H9 (cell line): ENCODE measurements around the gene HK2. TPM values are rescaled to one million over a fixed set of nuclear protein-coding genes. Genes with fewer than 3 reads are reported as not detected.

Source experiments
- DNase-seq: peaks from one replicate; pipeline ENCODE4 v3.0.0-alpha.2; 2017
- H2AFZ ChIP-seq: one replicate; pipeline ENCODE4 v1.6.1; 2013; ENCODE audit warnings: mild to moderate bottlenecking, low read length, control low read depth, moderate library complexity
- H2AK5ac ChIP-seq: 2 replicates; pipeline ENCODE4 v1.6.1; 2013; ENCODE audit warnings: low read length, control low read depth, mixed read lengths; ENCODE audit not compliant: insufficient read length
- H2BK120ac ChIP-seq: one replicate; pipeline ENCODE4 v1.6.1; 2013; ENCODE audit warnings: low read depth, mild to moderate bottlenecking, low read length, control low read depth, inconsistent platforms; ENCODE audit not compliant: poor library complexity, severe bottlenecking
- H2BK12ac ChIP-seq: 2 replicates; pipeline ENCODE4 v1.6.1; 2013; ENCODE audit warnings: low read length, control low read depth, mixed read lengths, low read depth; ENCODE audit not compliant: insufficient read length
- H2BK15ac ChIP-seq: 2 replicates; pipeline ENCODE4 v1.6.1; 2013; ENCODE audit warnings: low read depth, low read length, control low read depth
- H2BK20ac ChIP-seq: one replicate; pipeline ENCODE4 v1.6.1; 2013; ENCODE audit warnings: low read depth, mild to moderate bottlenecking, low read length, control low read depth, inconsistent platforms; ENCODE audit not compliant: poor library complexity, severe bottlenecking
- H2BK5ac ChIP-seq: 2 replicates; pipeline ENCODE4 v1.6.1; 2013; ENCODE audit warnings: low read length, control low read depth, mixed read lengths; ENCODE audit not compliant: insufficient read length
- H3K14ac ChIP-seq: 2 replicates; pipeline ENCODE4 v1.6.1; 2013; ENCODE audit warnings: low read length, control low read depth; ENCODE audit not compliant: insufficient read depth
- H3K18ac ChIP-seq: 2 replicates; pipeline ENCODE4 v1.6.1; 2013; ENCODE audit warnings: low read depth, mild to moderate bottlenecking, mixed read lengths, low read length, control low read depth; ENCODE audit not compliant: insufficient read length
- H3K23ac ChIP-seq: 2 replicates; pipeline ENCODE4 v1.6.1; 2013; ENCODE audit warnings: low read length, control low read depth, mixed read lengths, low read depth; ENCODE audit not compliant: insufficient read length
- H3K23me2 ChIP-seq: 2 replicates; pipeline ENCODE4 v1.6.1; 2013; ENCODE audit warnings: low read depth, mild to moderate bottlenecking, mixed read lengths, low read length, control low read depth; ENCODE audit not compliant: insufficient read length, poor library complexity, severe bottlenecking
- H3K27ac ChIP-seq: 2 replicates; pipeline ENCODE4 v1.5.1; 2013; ENCODE audit warnings: low read length, control low read depth, mixed read lengths, low read depth; ENCODE audit not compliant: insufficient read length
- H3K27me3 ChIP-seq: 2 replicates; pipeline ENCODE4 v1.6.1; 2013; ENCODE audit warnings: low read length, control low read depth, inconsistent platforms; ENCODE audit not compliant: insufficient read depth
- H3K4ac ChIP-seq: 2 replicates; pipeline ENCODE4 v1.6.1; 2013; ENCODE audit warnings: low read depth, mild to moderate bottlenecking, control low read depth, inconsistent platforms, low read length, moderate library complexity
- H3K4me1 ChIP-seq: 2 replicates; pipeline ENCODE4 v1.6.1; 2013; ENCODE audit warnings: low read length, control low read depth, inconsistent platforms; ENCODE audit not compliant: insufficient read depth
- H3K4me2 ChIP-seq: 2 replicates; pipeline ENCODE4 v1.6.1; 2013; ENCODE audit warnings: low read length, control low read depth, mixed read lengths; ENCODE audit not compliant: insufficient read length, insufficient read depth
- H3K56ac ChIP-seq: 2 replicates; pipeline ENCODE4 v1.6.1; 2013; ENCODE audit warnings: low read depth, mild to moderate bottlenecking, mixed read lengths, low read length, control low read depth; ENCODE audit not compliant: insufficient read length
- H3K79me1 ChIP-seq: 2 replicates; pipeline ENCODE4 v1.6.1; 2013; ENCODE audit warnings: low read depth, mild to moderate bottlenecking, moderate library complexity, low read length, control low read depth, inconsistent platforms; ENCODE audit not compliant: insufficient read depth, poor library complexity, severe bottlenecking
- H3K79me2 ChIP-seq: 2 replicates; pipeline ENCODE4 v1.6.1; 2013; ENCODE audit warnings: low read length, control low read depth, inconsistent platforms; ENCODE audit not compliant: insufficient read depth
- H3K9ac ChIP-seq: 2 replicates; pipeline ENCODE4 v1.6.1; 2013; ENCODE audit warnings: low read length, control low read depth, mixed read lengths; ENCODE audit not compliant: insufficient read length; ENCODE audit errors: extremely low read depth
- H3K9me3 ChIP-seq: one replicate; pipeline ENCODE4 v1.6.1; 2013; ENCODE audit warnings: low read depth, low read length, inconsistent platforms; ENCODE audit not compliant: control insufficient read depth
- H3T11ph ChIP-seq: one replicate; pipeline ENCODE4 v1.6.1; 2013; ENCODE audit warnings: mild to moderate bottlenecking, low read length, control low read depth, inconsistent platforms
- H4K20me1 ChIP-seq: one replicate; pipeline ENCODE4 v1.6.1; 2013; ENCODE audit not compliant: control insufficient read depth, insufficient read length, insufficient read depth
- H4K5ac ChIP-seq: 2 replicates; pipeline ENCODE4 v1.6.1; 2013; ENCODE audit warnings: low read depth, mild to moderate bottlenecking, mixed read lengths, low read length, control low read depth; ENCODE audit not compliant: insufficient read length
- H4K8ac ChIP-seq: replicated peaks from 2 replicates; pipeline ENCODE4 v1.6.1; 2013; ENCODE audit warnings: low read length, control low read depth, mixed read lengths, low read depth; ENCODE audit not compliant: insufficient read length
- H4K91ac ChIP-seq: 2 replicates; pipeline ENCODE4 v1.6.1; 2013; ENCODE audit warnings: low read depth, mild to moderate bottlenecking, moderate library complexity, mixed read lengths, low read length, control low read depth; ENCODE audit not compliant: insufficient read length
- H3K27ac Mint-ChIP-seq, 3 experiments: 2 replicates in 2 of 3; 3 replicates in 1 of 3; pipeline ENCODE4 v1.8.0; 2020 to 2021; ENCODE audit warnings: mixed read lengths in 3 of 3, mild to moderate bottlenecking in 1 of 3, moderate library complexity in 1 of 3
- H3K27me3 Mint-ChIP-seq: 2 replicates; pipeline ENCODE4 v1.8.0; 2021; ENCODE audit warnings: low read depth, mild to moderate bottlenecking, moderate library complexity, mixed read lengths
- H3K36me3 Mint-ChIP-seq, 3 experiments: 2 replicates in 2 of 3; 3 replicates in 1 of 3; pipeline ENCODE4 v1.8.0; 2020 to 2021; ENCODE audit warnings: low read depth in 3 of 3, mixed read lengths in 3 of 3; ENCODE audit not compliant: insufficient read depth in 1 of 3
- H3K4me1 Mint-ChIP-seq, 2 experiments: 2 replicates each; pipeline ENCODE4 v1.8.0; 2020; ENCODE audit warnings: mixed read lengths in 2 of 2
- H3K4me3 Mint-ChIP-seq, 2 experiments: 2 replicates in 1 of 2; 3 replicates in 1 of 2; pipeline ENCODE4 v1.8.0; 2020 to 2021; ENCODE audit warnings: mild to moderate bottlenecking in 2 of 2, mixed read lengths in 2 of 2, moderate library complexity in 1 of 2
- H3K9me3 Mint-ChIP-seq, 2 experiments: 2 replicates in 1 of 2; 3 replicates in 1 of 2; pipeline ENCODE4 v1.8.0; 2020; ENCODE audit warnings: mild to moderate bottlenecking in 2 of 2, mixed read lengths in 2 of 2, moderate library complexity in 1 of 2
- CTCF ChIP-seq: fragments of 200-600 bp; sonication (generic); conservative IDR thresholded peaks from 3 replicates; pipeline ENCODE4 v1.8.0; 2021; ENCODE audit warnings: antibody characterized with exemption, mild to moderate bottlenecking
- WGBS: extraction: QIAGEN DNeasy Blood & Tissue Kit; methylation state at CpG from one replicate; pipeline ENCODE4 v1.1.7; 2013; ENCODE audit warnings: missing lambda C conversion rate, low lambda C conversion rate, mixed read lengths; ENCODE audit not compliant: insufficient read length; ENCODE audit errors: extremely low coverage; 5-methylcytosine and 5-hydroxymethylcytosine counted together
- total RNA-seq: library from RNA; stranded (reverse); gene quantifications from 2 replicates; pipeline ENCODE4 v1.2.1, GENCODE V29; 2021

The HK2 gene
- total RNA-seq, 1 experiment from 2014 or later = 54.3 TPM

DNA sequence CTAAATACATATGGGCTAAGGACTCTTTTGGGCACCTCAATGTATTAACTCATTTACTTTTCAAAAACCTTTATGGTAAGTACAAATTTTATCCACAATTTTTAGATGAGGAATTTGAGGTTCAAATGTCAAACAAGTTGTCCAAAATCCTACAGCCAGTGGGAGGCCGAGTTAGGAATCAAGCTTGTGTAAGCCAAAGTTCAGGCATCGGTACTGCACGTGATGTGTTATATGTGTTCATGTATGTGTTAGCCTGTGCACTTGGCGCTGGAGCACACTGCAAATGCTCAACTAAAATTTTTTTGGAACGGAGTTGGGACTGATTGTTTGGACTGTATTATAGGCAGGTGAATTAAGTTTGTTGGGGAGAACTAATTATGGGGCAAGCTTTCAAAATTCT lies 22.7 kb downstream of the HK2 start:
- no peak overlapping the region for H3K4ac ChIP-seq
- H4K20me1 ChIP-seq = no peaks in the 10 kb centered on the region
- no peak for TF ChIP-seq CTCF
- H3K23me2 ChIP-seq = no peaks in the 10 kb centered on the region
- H3K9me3 ChIP-seq = no peaks in the 10 kb centered on the region
- H2BK120ac ChIP-seq = no peak overlapping the region
- Mint-ChIP-seq H3K36me3 (peaks cover 33 to 58% (median 52%) of the 10 kb centered on the region in 3 experiments; a peak in 6 of 7 replicates), H3K4me3 (no peak overlapping the region), H3K27me3 (no peaks in the 10 kb centered on the region), H3K9me3 (no peaks in the 10 kb centered on the region), H3K4me1 (peaks cover 20 to 25% of the 10 kb centered on the region in 2 experiments), H3K27ac (peak overlapping the region in 2 of 3 experiments; percentile 24 to 29; a peak in 3 of 7 replicates)
- no peak for DNase-seq
- WGBS = no CpG with 5 or more reads among the region's 5 CpGs
- H3K4me1 ChIP-seq = no peaks in the 10 kb centered on the region
- H2AFZ ChIP-seq = no peak overlapping the region
- H2BK20ac ChIP-seq = no peak overlapping the region
- peaks cover 6% of the 10 kb centered on the region; the same call in 1 of the 2 replicates for H3K79me2 ChIP-seq
- no peak overlapping the region for H3K56ac ChIP-seq
- H3T11ph ChIP-seq = no peak overlapping the region
- no peak overlapping the region for H3K9ac ChIP-seq
- H3K4me2 ChIP-seq = no peak overlapping the region
- H3K27ac ChIP-seq = no peak overlapping the region
- no peak overlapping the region for H4K5ac ChIP-seq
- no peak overlapping the region for H2BK5ac ChIP-seq
- no peak overlapping the region for H3K18ac ChIP-seq
- no peak overlapping the region for H2AK5ac ChIP-seq
- no peaks in the 10 kb centered on the region for H3K27me3 ChIP-seq
- no peak overlapping the region for H4K91ac ChIP-seq
- no peak overlapping the region for H2BK12ac ChIP-seq
- no peak overlapping the region for H3K23ac ChIP-seq
- no peak overlapping the region for H3K14ac ChIP-seq
- H4K8ac ChIP-seq = no peak overlapping the region
- H2BK15ac ChIP-seq = no peak overlapping the region
- peaks cover 5% of the 10 kb centered on the region for H3K79me1 ChIP-seq
